ENCODE measurements around the gene CAMTA2.

The CAMTA2 gene

DNA sequence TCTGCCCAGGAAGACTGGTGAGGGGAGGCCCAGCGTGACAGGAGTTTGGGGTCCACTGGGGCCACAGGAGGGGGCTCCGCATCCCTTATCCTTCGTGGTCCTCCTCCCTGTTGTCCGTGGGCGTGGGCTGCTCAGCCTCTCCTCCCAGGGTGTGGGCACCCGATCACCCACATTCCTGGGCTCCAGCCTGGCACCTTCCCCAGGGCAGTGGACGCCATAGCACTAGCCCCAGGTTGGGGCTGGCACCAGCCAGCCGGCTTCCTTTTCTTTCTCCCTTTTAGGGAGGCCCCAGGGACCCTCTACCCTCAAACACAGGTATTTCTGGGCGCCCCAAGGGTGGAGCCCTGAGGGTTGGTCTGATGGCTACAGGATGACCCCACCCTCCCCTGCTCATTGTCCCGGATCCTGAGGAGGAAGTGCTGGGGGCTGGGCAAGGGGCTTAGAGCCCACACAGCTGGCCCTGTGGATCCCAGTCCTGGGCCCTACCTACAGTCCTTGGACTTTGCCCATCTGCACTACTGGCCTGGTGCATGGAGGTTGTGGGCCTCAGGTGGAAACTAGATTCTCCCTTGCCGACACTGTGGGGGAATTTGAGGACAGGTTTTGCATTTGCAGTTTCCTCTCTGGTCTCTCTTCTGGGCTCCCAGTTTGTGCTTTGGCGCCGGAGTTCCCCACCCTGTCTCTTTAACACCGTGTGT is 11.4 kb upstream of the CAMTA2 start:
- no peak for DNase-seq

DNA sequence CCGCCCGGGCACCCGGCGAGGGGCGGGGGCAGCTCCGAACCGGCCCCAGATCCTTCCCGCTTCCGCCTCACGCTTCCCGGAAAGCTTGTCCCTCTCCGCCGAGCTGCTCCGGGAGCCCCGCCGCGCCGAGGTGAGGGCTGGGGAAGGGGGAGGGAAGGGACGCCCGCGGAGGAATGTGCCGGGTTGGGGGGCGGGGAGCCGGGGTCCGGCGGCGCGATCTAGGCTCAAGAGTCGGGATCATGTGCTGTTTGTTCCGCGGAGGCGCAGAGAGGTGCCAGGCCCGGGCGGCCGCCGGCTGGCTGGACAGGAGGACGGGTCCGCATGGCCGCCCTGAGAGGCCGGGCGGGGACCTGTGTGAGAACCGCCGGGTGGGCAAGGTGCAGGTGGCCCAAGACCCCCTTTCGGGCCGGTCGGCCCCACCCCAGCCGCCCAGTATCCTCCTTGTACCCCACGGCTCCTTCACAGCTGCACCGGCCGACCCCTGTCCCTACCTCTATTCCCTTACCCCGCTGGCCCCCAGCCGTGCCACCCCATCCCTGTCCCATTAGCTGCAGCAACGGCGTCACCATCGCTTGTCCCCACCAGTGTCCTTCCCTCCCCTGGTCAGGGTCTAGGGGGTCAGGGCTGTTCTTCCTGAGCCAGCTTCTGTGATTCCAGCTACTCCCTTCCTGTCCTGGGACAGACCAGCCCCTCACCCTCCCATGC is 10.7 kb upstream of the CAMTA2 start:
- DNase-seq: no peak

DNA sequence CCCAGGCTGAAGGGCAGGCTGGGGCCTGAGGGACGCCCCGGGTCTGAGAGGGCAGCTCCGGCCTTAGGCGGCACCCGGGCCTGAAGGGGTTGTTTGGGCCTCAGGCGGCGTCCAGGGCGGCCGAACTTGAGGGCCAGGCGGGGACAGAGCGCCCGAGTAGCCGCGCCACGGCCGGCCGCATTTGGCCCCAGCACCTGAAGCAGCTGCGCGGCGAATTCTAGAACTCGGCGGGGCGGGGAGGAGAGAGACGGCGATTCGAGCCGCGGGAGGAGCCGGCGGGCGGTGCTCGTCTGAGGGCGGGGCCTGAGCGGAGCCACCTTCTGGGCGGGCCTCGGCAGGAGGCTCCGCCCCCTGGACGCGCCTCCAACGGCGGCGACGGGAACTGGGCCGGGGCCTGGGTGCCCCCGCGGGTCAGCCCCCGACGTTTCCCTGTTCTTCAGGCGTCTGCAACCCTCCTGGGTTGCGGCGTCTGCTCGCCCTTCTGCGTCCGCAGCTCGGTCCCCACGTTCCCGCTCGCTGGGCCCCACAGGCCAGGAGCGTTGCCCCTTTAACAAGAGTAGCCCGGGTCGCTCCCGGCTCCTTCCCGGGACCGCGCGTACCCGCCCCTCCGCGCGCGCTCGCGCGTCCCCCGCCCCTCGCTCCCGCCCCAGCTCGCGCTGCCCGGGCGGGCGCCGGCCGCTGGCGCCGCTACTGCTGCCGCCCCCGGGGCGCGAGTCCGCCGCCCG is 10.0 kb upstream of the CAMTA2 start, which contains the start of the genes INCA1 and KIF1C:
INCA1 (minus strand) TSS at position 221 of the 725 bp plus-strand sequence. CDS start 3,085 bp downstream, outside the sequence.
KIF1C (plus strand) TSS at position 649 of the 725 bp plus-strand sequence. CDS start 2,297 bp downstream, outside the sequence.
- DNase-seq: peak; percentile 85

DNA sequence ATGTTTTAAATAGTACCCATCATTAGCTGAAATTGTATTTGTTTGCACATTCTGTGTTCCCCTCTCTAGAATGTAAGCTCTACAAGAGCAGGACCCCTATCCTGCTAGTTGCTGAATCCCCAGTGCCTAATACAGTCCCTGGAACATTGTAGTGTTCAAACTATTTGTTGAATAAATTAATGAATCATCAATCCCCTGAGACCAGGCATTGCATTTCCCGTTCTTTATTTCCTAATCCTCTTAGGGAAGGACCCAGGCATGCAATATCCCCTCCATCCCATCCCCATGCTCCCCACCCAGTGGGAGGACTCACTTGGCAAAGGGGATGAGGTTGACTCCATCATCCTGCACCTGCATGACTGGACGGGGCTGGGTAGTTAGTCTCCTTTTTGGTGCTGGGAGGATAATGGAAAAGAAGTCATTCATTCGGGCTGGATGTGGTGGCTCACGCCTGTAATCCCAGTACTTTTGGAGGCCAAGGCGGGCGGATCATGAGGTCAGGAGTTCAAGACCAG is 6.7 kb upstream of the CAMTA2 start:
- DNase-seq: no peak

DNA sequence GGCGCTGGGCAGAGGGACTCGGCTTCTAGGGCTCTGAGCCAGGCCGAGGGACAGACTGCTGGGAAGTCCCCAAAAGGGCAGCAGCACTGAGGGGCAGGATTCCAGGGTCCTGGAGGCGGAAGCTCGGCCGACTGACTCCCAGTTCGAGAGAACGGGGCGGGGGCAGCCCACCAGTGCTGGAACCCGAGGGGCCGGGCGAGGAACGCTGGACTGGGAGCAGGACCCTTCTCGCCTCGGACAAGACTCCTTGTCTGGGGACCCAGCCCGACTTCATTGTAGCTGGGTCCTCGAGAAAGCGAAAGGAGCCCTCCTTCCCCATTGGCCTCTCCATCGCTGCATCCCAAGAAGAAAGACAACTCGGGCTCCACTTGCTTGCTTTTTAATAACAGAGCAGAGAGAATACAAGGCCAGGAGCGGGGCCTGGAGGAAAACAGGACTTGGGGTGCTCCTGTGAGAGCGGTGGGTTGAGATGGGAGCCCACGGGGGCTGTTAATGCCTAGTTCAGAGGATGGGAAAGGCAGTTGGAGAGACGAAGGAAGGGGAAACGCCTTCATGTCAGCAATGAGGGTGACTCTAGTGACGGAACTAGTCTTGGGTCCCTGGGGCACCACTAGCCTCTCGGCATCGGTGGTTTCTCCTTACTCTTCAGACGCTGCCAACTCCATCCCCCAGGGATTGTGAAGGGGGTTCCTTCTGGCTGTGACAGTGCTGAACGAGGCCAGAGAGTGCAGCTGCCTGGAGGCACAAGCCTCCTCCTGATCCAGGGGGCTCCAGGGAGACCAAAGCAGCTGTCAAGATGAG is 492 bp upstream of the CAMTA2 start:
- DNase-seq: no peak

DNA sequence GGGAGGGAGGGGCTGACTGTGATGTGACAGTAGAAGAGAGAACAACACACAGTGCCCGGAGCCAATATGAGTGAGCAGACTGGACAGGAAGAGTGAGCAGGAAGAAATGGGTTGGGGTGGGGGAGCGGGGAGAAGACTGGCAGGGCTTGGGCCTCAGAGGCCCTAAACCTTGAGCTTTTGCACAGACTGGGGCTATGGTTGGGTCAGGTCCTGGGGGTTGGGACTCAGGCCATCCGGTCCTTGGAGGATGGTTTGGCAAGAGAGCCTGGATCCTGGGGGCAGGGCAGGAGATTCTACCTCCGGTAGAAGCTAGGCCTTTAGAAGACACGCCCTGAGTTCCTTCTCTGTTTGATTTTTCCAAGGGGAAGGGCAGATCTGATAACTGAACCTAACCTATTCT is 1.1 kb downstream of the CAMTA2 start:
- no peak for DNase-seq

DNA sequence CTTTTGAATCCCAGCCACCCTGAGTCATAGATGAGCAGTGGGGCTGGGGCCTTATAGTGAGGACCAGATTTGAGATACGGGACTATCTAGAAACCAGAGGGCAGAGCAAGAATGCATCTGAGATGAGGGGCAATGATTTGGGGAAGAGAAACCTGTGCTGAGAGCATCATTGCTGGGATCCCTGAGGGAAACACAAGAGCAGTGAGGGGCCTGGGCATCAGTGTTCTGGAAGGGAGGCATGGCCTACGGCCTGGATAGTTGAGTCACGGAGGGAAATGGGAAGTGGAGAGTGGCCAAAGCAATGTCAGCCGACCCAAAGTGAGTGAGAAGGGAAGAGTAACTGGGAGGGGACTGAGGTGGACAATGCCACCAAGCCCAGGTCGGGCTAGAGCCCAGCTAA is 5.2 kb downstream of the CAMTA2 start:
- no peak for DNase-seq

DNA sequence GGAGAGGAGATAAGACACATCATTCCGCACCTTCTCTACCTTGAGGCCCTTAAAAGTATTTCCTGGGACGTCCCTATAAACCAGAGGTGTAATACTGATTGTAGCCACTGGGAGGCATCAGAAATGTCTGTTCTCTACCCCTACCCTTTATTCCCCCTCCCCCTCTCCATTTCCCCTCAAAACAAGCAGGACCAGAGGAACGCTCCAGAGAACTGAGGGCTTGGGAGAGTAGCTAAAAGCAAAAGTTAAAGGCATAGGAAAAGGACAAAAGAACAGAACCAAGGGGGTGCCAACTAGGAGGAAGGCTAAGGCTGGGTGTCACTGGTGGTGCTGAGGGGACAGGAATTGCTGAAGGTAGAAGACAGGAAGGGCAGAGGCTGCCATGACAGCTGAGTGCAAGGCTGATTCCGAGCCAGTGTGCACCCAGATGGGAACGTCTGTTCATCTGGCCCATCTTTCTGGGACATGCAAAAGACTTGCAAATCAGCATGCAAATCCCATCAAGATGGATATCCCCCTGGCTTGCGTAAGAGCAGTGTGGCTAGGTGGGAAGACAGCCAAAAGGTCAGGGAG is 6.7 kb downstream of the CAMTA2 start:
- DNase-seq: no peak

DNA sequence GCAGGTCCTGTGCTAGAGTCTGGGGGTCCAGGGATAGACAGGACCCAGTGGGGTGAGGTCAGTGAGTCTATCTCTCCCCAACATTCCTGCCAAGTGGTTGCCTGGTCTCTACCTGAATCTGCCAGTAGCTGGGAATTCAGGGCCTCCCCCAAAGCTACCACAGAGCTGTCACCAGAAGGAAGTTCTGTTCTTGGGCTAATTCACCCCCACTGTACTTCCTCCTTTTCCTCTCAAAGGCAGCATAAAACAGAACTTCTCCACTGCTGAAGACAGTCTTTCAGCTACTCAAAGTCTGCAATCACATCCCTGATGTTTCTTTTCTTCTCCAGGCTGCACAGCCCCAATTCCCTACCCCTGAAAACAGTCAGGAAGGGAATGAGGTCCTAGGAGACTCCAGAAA is 8.7 kb downstream of the CAMTA2 start:
- DNase-seq: no peak

DNA sequence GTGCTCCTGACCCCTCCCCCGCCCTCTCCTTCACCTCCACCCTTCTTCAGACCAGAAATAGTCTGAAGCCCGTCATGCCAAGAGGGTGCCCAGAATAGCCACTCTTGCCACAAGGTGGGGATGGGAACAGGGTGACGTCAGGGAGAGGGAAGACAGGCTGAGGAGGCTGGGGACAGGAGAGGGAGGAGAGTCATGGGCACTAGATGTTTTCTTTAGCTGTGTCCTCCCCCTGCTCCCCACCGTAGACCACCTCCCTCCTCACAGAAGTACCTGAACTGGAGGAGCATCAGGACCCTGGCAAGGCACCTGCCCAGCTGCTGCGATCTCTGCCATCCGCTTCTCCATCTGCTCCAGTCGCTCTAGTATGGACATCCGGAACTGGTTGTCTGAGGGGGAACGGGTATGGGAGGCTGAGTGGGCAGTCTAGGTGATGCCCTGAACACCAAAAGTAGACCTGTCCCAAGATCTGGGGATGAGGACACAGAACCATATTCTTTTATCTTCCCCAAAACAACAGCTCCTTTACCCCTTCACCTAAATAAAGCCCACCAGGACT is 13.3 kb downstream of the CAMTA2 start:
- no peak for DNase-seq

DNA sequence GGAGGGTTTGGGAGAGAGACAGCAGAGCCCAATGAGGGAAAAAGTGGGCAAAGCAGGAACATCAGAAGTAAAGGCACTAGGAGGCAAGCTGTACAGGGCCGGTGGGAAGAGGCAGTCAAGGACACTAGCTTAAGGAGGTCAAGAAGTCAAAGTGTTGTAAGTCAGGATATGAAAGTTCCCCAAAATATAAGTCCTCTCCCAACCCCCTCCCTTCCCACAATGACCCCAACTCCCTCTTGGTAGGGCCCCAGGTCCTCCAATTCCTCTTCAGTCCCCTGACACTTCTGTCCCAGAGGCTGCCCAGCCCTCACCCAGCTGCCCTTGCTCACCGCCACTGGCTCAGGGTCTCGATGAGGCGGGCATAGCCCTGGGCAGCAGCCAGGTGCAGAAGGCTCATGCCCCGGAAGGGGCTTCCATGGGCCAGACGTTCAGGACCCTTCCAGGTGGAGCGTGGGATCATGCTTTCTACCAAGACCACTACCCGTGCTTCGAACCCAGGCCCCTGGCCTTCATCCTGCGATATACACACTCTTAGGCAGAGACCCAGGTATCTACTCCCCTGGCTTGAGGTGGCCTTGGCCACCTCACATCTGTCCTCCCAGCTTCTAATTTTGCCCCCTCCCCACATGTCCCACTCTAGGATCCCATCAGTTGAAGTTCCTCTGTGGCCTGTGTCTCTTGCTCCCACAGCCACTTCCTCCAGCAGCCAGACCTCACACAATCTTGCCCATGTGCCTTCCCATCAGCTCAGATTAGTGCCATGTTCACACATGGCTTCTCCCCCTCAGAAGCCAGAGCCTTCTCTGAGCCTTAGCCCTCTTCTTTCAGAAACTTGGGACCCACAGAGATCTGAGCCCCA is 14.0 kb downstream of the CAMTA2 start:
- no peak for DNase-seq

DNA sequence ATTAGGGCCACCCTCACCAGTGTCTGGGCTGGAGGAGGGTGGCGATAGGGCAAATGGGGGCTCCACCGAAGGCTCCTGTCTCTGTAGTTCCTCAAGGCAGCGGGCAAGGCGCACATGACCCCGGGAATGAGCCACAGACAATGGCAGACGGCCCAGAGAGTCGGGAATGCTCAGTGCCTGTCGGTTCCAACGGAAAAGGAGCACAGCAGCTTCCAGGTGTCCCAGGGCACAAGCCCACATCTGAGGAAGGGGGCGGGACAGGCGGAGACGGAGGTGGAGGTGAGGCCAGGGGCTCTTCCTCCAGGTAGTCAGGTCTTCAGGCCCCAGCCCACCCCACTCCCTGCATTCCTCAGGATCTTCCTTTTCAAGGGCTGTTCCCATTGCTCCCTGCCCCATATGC is 14.7 kb downstream of the CAMTA2 start:
- no peak for DNase-seq

DNA sequence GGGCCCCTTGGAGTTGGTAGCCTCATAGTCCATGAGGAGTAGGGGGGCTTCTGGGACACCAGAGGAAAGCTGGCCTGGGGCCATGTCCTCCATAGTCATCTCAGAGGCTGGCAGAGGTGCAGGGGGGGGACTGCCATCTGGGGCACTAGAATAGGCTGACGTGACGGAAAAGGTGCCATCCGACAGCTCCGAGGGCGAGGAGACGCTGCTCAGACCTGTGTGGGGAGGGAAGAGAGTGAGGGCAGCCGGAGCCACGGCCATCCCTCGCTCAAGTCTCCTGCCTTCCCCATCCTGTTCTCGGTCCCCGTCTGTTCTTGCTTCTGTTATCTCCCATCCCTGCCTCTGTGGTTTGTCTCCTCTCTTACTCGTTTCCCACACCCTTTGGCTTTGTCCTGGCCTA is 15.2 kb downstream of the CAMTA2 start:
- DNase-seq: no peak

DNA sequence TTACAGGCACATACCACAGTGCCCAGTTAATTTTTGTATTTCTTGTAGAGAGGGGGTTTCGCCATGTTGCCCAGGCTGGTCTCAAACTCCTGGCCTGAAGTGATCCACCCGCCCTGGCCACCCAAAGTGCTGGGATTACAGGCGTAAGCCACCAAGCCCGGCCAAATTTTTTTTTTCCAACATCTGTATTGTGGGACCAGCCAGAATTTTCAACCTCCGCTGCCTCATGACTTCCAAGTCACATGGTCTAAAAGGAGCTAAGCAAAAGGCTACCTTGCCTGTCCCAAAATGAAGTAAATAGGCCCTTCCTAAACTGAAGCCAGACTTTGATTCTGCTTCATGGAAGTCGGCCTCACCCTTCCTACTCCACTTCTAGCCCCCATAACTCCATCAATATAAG is 15.6 kb downstream of the CAMTA2 start:
- no peak for DNase-seq

DNA sequence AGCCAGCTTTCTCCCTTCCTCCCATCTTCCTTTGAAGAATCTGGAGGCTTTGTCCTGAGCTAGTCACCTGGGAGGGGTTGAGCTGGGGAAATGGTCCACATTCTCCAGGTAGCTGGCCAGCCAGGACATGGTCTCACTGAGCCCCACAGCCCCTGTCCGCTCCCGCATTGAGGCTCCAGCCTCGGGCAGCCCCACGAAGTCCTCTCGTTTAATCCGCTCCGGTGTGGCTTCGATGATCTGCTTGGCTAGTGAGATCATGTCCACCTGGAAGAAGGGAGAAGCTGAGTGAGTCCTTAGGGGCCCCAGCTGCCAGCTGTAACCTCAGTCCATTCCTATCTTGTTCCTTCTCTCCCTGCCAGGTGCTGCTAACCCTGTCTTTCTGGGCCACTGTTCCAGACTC is 17.2 kb downstream of the CAMTA2 start:
- DNase-seq: no peak

DNA sequence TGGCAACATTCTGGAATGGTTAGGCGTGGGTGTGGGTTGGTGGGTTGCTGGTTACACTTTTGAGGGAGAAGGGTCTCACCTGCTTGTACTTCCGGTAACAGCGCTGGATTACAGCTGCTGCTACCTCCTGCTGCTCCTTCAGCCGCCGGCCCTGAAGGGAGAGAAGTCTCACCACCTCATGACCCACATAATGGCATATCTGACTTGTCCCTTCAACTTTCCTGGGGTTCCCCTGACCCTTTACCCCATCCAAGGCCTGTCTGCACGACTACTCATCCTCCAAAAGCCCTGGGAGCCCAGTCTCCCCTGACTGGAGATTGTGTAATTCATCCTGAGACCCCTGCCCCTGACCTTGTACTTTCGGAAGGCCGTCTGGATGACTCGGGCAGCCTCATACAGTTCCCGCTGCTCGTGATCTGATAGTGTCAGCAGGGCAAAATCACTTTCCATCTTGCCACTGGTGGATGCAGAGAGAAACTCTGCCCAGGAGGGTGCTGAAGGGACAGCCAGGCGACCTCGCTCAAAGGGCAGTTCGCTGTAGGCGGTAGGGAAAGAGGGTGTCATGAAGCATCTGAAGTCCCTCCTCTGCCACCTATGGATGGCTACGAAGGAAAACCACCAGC is 17.8 kb downstream of the CAMTA2 start:
- DNase-seq: peak; percentile 63

DNA sequence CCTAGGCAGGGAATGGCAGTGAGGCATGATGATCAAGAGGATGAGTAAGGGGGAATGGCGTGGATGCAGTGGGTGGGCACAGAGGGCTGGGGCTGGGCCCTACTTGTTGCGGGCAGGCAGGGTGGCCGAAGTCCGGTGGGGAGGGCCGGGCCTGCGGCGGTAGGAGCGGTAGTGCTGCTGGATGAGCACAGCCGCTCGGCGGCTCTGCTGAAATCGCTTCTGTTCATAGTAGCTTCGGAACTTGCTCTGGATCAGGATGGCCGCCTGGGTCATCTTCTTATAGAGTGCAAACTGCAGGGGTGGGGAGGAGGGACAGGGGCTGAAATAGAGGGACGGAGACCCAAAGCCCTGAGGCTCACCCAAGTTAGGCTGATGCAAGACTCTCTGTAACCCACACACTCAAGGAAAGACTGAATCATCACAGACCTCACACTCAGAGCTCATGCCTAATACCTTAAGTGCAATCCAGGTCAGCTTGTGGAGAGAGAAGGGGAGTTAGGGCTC is 18.4 kb downstream of the CAMTA2 start:
- DNase-seq: peak; percentile 63

DNA sequence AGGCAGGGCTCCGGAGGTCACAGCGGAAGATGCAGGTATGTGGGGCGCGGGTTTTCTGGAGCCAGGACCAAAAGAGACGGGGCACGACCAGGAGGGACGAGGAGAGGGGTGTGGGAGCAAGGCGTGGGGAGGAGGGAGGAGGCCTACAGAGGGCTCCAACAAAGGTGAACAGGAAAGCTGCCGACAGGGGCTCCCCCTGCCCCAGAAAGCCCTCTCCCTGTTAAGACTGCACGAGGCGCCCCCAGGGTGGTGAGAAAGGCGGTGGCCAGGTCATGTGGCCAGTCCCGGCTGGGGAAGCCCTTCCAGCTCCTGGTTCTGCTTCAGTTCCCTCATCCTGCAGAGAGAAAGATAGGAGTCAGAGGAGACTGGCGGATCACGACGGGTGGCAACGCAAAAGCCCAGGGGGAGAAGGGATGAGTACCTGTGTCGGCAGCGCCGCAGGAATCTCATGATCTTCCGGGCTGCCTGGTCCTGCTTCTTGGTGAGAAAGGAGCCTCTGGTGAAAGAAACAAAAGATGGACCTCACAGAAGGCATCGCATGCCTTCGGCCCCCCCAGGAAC is 18.9 kb downstream of the CAMTA2 start:
- peak; percentile 53 for DNase-seq

DNA sequence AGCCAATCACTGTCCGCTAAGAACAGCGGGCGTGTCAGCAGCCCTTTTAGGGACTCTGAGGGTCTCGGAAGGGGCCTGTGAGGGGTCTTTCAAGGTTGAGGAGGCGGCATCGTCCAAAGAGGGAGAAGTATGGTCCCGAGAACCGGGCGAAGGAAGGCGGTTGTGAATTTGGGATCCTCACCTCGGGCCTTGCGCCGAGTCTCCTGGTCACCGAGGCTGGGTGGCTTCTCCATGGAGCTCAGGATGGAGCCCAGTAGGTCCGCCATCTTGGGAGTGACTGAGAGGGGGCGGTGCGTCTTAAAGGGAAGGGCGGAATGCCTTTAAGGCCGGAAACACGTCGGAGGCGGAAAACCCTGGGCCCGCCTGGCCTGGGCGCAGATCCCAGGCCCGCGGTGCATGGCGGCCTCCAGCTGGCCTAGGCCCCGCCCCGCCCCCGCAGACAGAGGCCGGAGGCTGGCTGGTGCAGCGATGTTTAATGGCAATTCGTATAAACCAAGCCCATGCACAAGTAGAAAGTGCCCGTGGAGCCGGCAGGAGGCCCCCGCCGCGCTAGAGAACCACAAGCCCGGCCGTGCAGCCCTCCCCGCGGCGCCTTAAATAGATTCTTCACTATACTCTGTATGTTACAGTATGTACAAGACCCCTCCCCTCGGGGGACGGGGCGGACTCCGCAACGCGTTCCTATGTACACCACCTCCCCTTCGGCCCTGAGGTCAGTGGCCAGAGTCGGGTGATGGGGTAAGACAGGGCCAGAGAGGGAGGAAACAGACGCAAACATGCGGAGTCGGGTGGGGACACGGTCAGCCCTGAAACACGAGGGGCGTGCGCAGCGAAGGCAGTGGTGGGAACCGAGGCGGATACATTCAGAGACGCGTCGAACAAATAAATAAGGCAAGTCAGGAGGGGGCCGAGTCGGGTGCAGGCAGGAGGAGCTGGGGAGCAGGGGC is 19.7 kb downstream of the CAMTA2 start, which contains the start of gene SPAG7:
SPAG7 (minus strand) TSS at position 279 of the 947 bp plus-strand sequence; CDS start at position 266, 13 bp downstream.
- DNase-seq: peak; percentile 89

Data from stimulated activated naive CD4-positive, alpha-beta T cell treated with Interleukin-2 at 50 U/mL for 16 hours (primary cell).